Lower leg skin (tissue), 4 donors: ENCODE data around the gene TTN. TPM values are rescaled to one million over a fixed set of nuclear protein-coding genes. Genes with fewer than 3 reads are reported as not detected.
"Not testable (repeated sequence)": the region's sequence is repeated elsewhere in the genome, so short reads cannot be mapped to it uniquely, and the experiment has no call there.

Experiments
- DNase-seq, 2 donors: peaks; one replicate each; pipeline ENCODE4 v3.0.0-alpha.2; 2019; ENCODE audit warnings: low spot score in 2 of 2
- H3K4me3 ChIP-seq: fragments of 200-600 bp; sonication (generic); 2 replicates; pipeline ENCODE4 v1.5.1; 2017; ENCODE audit warnings: mild to moderate bottlenecking, low read depth; ENCODE audit not compliant: poor library complexity, severe bottlenecking
- POLR2A ChIP-seq, 2 donors: fragments of 450-650 bp; IDR thresholded peaks; one replicate each; pipeline ENCODE4 v1.6.1; 2016 to 2017; ENCODE audit warnings: antibody characterized with exemption in 2 of 2, mild to moderate bottlenecking in 1 of 2, moderate library complexity in 1 of 2
- WGBS, 2 donors: methylation state at CpG; one replicate each; pipeline ENCODE4 v1.1.5; 2018; 5-methylcytosine and 5-hydroxymethylcytosine counted together
- intact Hi-C: fragments of 100-400 bp; cut with DNase I; formaldehyde crosslinking; loops from one replicate; pipeline ENCODE4 v1.15.0; 2023; ENCODE audit warnings: low total_unique reads
- total RNA-seq, 4 donors: library from RNA; depleted of rRNA; stranded (reverse); fragments of >200 nt; gene quantifications; one replicate each; pipeline ENCODE4 v1.1.0, GENCODE V29; 2016
- TF ChIP-seq, protein P1 (sequence below), 3 donors: fragments of 450-650 bp; IDR thresholded peaks; one replicate each; pipeline ENCODE4 v1.5.1; 2016; ENCODE audit warnings: antibody characterized with exemption in 3 of 3, mild to moderate bottlenecking in 3 of 3, moderate library complexity in 2 of 3

Gene TTN
- total RNA-seq, 4 donors from 2014 or later = 0.25 to 2.4 (median 0.74) TPM

DNA sequence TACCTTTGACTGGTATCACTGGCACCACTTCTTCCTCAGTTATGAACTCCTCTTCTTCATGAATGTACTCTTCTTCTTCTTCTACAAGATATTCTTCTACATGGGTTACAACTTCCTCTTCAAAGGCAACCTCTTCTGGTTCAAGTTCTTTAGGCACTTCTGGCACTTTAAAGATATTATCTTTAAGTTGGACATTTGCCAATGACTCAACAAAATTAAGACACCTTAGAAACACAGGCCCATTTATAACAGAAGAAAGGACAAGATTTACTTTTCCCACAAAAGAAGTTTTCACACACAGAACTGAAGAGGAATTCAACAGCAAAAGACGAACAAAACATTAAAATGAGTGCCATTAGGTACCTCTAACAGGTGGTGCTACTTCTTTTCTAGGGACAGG lies 127.3 kb downstream of the TTN start:
- intact Hi-C loops = loop anchor here (5.0 kb wide), 1 partner anchor 1842 kb away; no protein-coding TSS in a partner anchor
- 64 to 65% methylated on average over 1 of the region's 1 CpG for WGBS, 2 donors
- no peak for DNase-seq
- no peak overlapping the region for H3K4me3 ChIP-seq
- TF ChIP-seq POLR2A (IDR thresholded peaks at IDR 0.05) = no peak
- TF ChIP-seq, protein P1, sequence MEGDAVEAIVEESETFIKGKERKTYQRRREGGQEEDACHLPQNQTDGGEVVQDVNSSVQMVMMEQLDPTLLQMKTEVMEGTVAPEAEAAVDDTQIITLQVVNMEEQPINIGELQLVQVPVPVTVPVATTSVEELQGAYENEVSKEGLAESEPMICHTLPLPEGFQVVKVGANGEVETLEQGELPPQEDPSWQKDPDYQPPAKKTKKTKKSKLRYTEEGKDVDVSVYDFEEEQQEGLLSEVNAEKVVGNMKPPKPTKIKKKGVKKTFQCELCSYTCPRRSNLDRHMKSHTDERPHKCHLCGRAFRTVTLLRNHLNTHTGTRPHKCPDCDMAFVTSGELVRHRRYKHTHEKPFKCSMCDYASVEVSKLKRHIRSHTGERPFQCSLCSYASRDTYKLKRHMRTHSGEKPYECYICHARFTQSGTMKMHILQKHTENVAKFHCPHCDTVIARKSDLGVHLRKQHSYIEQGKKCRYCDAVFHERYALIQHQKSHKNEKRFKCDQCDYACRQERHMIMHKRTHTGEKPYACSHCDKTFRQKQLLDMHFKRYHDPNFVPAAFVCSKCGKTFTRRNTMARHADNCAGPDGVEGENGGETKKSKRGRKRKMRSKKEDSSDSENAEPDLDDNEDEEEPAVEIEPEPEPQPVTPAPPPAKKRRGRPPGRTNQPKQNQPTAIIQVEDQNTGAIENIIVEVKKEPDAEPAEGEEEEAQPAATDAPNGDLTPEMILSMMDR (IDR thresholded peaks at IDR 0.05) = no peak

DNA sequence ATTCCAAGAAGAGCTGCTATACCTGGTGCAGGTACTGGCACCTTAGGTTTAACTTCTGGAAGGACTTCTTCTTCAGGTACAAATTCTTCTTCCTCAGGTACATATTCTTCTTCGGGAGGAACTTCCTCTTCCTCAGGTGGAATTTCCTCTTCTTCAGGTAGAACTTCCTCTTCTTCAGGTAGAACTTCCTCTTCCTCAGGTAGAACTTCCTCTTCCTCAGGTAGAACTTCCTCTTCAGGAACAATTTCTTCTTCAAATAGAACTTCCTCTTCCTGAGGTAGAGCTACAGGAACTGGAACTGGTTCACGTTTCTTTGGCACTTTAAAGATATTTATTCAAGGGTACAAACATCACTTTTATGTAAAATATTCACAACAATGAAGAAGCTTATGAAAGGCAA lies 129.6 kb downstream of the TTN start:
- no peak overlapping the region for H3K4me3 ChIP-seq
- WGBS, 2 donors = 58 to 66% methylated on average over 2 of the region's 2 CpGs
- intact Hi-C loops = no loop called here
- no peak for DNase-seq
- TF ChIP-seq POLR2A (IDR thresholded peaks at IDR 0.05) = no peak
- TF ChIP-seq, protein P1 (IDR thresholded peaks at IDR 0.05) = no peak

DNA sequence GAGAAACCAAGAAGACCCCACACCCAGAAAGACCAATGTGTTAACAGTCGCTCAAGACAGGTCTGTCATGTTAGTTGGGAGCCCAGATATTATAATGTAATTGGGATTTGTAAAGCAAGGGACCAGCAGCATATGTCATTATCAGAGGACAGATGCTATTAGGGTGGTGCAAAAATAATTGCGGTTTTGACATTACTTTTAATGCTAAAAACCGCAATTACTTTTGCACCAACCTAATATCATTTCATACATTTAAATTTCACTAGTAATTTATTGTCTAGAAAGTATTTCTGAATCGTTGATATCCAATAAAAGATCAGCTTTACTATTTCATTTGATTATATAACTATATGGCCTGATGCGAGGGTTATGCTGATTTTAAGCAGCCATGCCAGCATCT lies 131.2 kb downstream of the TTN start:
- intact Hi-C loops = no loop called here
- WGBS, 2 donors = 91 to 93% methylated on average over 5 of the region's 5 CpGs
- no peak for DNase-seq
- TF ChIP-seq, protein P1 (IDR thresholded peaks at IDR 0.05) = no peak
- no peak for TF ChIP-seq POLR2A (IDR thresholded peaks at IDR 0.05)
- H3K4me3 ChIP-seq = no peak overlapping the region

DNA sequence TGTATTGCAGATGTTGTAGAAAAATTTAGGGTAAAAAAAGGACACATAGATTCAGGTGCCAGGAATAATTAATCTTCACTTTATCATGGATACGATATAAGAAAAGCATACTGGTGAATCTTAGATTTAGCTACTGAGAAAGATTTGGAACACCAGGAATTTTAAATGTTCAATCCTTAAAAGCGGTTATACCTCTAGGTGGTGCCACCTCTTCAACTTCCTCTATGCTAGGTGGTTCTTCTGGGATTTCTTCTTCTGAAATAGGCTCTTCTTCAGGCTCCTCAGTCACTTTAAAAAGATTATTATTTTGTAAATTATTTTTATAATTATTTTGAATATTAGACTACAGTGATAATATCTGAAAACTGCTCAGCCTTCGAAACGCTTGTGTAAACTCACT lies 133.1 kb downstream of the TTN start:
- intact Hi-C loops = no loop called here
- 90 to 95% methylated on average over 4 of the region's 4 CpGs for WGBS, 2 donors
- TF ChIP-seq, protein P1 (IDR thresholded peaks at IDR 0.05) = no peak
- no peak for TF ChIP-seq POLR2A (IDR thresholded peaks at IDR 0.05)
- DNase-seq = no peak
- no peak overlapping the region for H3K4me3 ChIP-seq

DNA sequence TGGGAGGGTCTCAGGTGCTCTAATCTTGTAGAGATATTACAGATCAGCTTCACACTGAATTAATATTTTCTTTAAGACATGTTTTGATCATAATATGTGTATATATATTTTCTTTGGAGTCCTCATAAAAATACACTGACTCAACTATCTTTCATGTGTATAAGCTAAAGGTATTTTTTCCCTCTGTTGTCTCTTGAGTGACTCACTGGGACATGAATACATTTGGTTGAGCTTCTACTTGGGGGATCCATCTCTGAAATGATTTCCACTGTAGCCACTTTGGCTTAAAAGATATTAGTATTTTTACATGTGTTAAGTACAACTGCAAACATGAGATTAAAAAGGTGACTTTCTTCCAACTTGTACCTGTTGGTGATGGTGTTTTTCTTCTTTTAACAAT lies 140.8 kb downstream of the TTN start:
- DNase-seq = no peak
- no peak overlapping the region for H3K4me3 ChIP-seq
- intact Hi-C loops = no loop called here
- TF ChIP-seq, protein P1 (IDR thresholded peaks at IDR 0.05) = no peak
- no peak for TF ChIP-seq POLR2A (IDR thresholded peaks at IDR 0.05)

DNA sequence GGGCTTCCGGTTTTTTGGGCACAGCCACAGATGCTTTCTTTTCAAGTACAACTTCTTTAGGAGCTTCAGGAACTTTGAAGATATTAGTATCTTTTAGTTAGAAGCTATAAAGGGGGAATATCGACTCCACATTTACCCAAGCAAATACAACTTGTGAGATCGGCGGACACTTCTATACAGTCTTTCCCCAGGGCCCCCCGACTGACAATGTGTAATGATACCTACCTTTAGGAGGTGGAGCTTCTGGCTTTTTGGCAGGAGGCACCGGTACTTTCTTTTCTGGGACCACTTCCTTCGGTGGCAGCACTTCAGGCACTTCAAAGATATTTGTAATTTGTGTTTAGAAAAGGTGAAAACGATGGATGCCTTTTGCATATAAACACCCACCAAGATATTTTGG lies 148.7 kb downstream of the TTN start:
- intact Hi-C loops, H3K4me3 ChIP-seq, DNase-seq: not testable (repeated sequence)
- 71 to 88% methylated on average over 1 to 2 of the region's 8 CpGs for WGBS, 2 donors
